Lower leg skin (tissue), 4 donors: ENCODE measurements around the gene KRT33A. TPM values are rescaled to one million over a fixed set of nuclear protein-coding genes. Genes with fewer than 3 reads are reported as not detected.

Experiments used
- DNase-seq, 2 donors: peaks; one replicate each; pipeline ENCODE4 v3.0.0-alpha.2; 2019; ENCODE audit warnings: low spot score in 2 of 2
- H3K4me3 ChIP-seq: fragments of 200-600 bp; sonication (generic); 2 replicates; pipeline ENCODE4 v1.5.1; 2017; ENCODE audit warnings: mild to moderate bottlenecking, low read depth; ENCODE audit not compliant: poor library complexity, severe bottlenecking
- POLR2A ChIP-seq, 2 donors: fragments of 450-650 bp; IDR thresholded peaks; one replicate each; pipeline ENCODE4 v1.6.1; 2016 to 2017; ENCODE audit warnings: antibody characterized with exemption in 2 of 2, mild to moderate bottlenecking in 1 of 2, moderate library complexity in 1 of 2
- WGBS, 2 donors: methylation state at CpG; one replicate each; pipeline ENCODE4 v1.1.5; 2018; 5-methylcytosine and 5-hydroxymethylcytosine counted together
- intact Hi-C: fragments of 100-400 bp; cut with DNase I; formaldehyde crosslinking; loops from one replicate; pipeline ENCODE4 v1.15.0; 2023; ENCODE audit warnings: low total_unique reads
- total RNA-seq, 4 donors: library from RNA; depleted of rRNA; stranded (reverse); fragments of >200 nt; gene quantifications; one replicate each; pipeline ENCODE4 v1.1.0, GENCODE V29; 2016
- TF ChIP-seq, protein P1 (sequence below), 3 donors: fragments of 450-650 bp; IDR thresholded peaks; one replicate each; pipeline ENCODE4 v1.5.1; 2016; ENCODE audit warnings: antibody characterized with exemption in 3 of 3, mild to moderate bottlenecking in 3 of 3, moderate library complexity in 2 of 3

Gene KRT33A
- total RNA-seq, 4 donors from 2014 or later: 0.25 to 73.9 (median 11.0) TPM; not detected in 1

GRCh38 chr17:41393826-41394225 is 43.2 kb upstream of the KRT33A start:
- 76 to 82% methylated on average over 10 of the region's 10 CpGs for WGBS, 2 donors
- TF ChIP-seq, protein P1, sequence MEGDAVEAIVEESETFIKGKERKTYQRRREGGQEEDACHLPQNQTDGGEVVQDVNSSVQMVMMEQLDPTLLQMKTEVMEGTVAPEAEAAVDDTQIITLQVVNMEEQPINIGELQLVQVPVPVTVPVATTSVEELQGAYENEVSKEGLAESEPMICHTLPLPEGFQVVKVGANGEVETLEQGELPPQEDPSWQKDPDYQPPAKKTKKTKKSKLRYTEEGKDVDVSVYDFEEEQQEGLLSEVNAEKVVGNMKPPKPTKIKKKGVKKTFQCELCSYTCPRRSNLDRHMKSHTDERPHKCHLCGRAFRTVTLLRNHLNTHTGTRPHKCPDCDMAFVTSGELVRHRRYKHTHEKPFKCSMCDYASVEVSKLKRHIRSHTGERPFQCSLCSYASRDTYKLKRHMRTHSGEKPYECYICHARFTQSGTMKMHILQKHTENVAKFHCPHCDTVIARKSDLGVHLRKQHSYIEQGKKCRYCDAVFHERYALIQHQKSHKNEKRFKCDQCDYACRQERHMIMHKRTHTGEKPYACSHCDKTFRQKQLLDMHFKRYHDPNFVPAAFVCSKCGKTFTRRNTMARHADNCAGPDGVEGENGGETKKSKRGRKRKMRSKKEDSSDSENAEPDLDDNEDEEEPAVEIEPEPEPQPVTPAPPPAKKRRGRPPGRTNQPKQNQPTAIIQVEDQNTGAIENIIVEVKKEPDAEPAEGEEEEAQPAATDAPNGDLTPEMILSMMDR (IDR thresholded peaks at IDR 0.05): no peak
- no peak for TF ChIP-seq POLR2A (IDR thresholded peaks at IDR 0.05)
- intact Hi-C loops: no loop called here
- no peak overlapping the region for H3K4me3 ChIP-seq
- DNase-seq: no peak

- H3K4me3 ChIP-seq: no peak overlapping the region
- DNase-seq: no peak
- 40 to 45% methylated on average over 5 of the region's 5 CpGs for WGBS, 2 donors
- no peak for TF ChIP-seq POLR2A (IDR thresholded peaks at IDR 0.05)
- TF ChIP-seq, protein P1 (IDR thresholded peaks at IDR 0.05): no peak
- intact Hi-C loops: no loop called here
Measured at GRCh38 chr17:41393294-41393693, 42.7 kb upstream of the KRT33A start.

DNA sequence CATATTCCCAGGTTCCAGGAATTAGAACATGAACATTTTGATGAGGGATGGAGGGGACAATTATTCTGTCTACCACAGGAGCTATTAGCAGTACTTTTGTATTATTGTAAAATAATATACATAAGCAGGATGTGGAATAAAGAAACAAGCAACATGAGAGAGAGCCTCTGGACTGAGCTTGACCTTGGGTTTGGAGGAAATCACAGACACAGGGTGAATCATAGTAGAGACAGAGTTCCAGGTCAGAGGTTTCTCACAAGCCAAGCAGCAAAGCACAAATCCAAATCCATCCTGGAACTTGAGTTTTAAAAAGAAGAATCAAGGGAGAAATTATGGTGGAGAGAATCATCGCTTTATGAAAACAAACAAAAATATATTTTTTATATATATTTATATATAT is 41.6 kb upstream of the KRT33A start:
- 96% methylated on average over 1 of the region's 1 CpG for WGBS, 2 donors
- intact Hi-C loops: no loop called here
- TF ChIP-seq, protein P1 (IDR thresholded peaks at IDR 0.05): no peak
- no peak for TF ChIP-seq POLR2A (IDR thresholded peaks at IDR 0.05)
- DNase-seq: no peak
- no peak overlapping the region for H3K4me3 ChIP-seq

DNA sequence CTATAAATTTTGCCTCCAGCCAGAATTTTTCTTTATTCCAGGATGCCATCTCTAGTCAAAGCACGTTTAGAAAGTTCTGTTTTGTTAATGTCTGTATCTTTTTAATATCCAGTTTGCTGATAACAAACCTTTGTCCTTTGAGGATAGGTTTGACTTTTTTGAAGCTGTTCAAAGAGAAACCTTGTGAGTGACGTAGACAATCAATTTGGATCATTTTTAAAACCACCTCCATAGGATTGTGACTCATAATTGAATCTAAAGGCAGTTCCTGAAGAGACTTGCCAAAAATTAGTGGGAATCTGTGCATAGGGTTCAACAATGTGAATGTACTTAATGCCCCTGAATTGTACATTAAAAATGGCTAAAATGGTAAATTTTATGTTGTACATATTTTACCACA is 40.9 kb upstream of the KRT33A start:
- no peak for TF ChIP-seq POLR2A (IDR thresholded peaks at IDR 0.05)
- TF ChIP-seq, protein P1 (IDR thresholded peaks at IDR 0.05): no peak
- 32 to 37% methylated on average over 2 of the region's 2 CpGs for WGBS, 2 donors
- H3K4me3 ChIP-seq: no peak overlapping the region
- intact Hi-C loops: no loop called here
- DNase-seq: no peak

GRCh38 chr17:41390411-41390938 is 39.8 kb upstream of the KRT33A start:
- WGBS, 2 donors: 60 to 68% methylated on average over 7 of the region's 7 CpGs
- no peak overlapping the region for H3K4me3 ChIP-seq
- intact Hi-C loops: no loop called here
- TF ChIP-seq, protein P1 (IDR thresholded peaks at IDR 0.05): no peak
- no peak for TF ChIP-seq POLR2A (IDR thresholded peaks at IDR 0.05)
- no peak for DNase-seq

GRCh38 chr17:41387670-41388069 is 37.0 kb upstream of the KRT33A start:
- WGBS, 2 donors: 76 to 82% methylated on average over 4 of the region's 4 CpGs
- no peak overlapping the region for H3K4me3 ChIP-seq
- DNase-seq: no peak
- no peak for TF ChIP-seq POLR2A (IDR thresholded peaks at IDR 0.05)
- TF ChIP-seq, protein P1 (IDR thresholded peaks at IDR 0.05): no peak
- intact Hi-C loops: no loop called here
